Gastroesophageal sphincter (tissue), 3 donors: ENCODE results near the gene NAT8L.

ENCODE experiments used
- CTCF ChIP-seq, 4 experiments: fragments of 200-600 bp in 2 of 4; fragments of 450-650 bp in 2 of 4; sonication (generic) in 1 of 4; IDR thresholded peaks; one replicate each; pipeline ENCODE4 v1.5.1; 2017 to 2019; ENCODE audit warnings: antibody characterized with exemption in 4 of 4, mild to moderate bottlenecking in 2 of 4, moderate library complexity in 2 of 4
- POLR2A ChIP-seq, 2 donors: fragments of 450-650 bp; IDR thresholded peaks; one replicate each; pipeline ENCODE4 v1.6.1; 2017; ENCODE audit warnings: antibody characterized with exemption in 2 of 2, mild to moderate bottlenecking in 2 of 2, moderate library complexity in 1 of 2
- POLR2AphosphoS5 ChIP-seq: sonication (generic); formaldehyde crosslinking; IDR thresholded peaks from one replicate; pipeline ENCODE4 v1.6.1; 2017; ENCODE audit warnings: antibody characterized with exemption

GRCh38 chr4:2068566-2068965 lies 9.4 kb downstream of the NAT8L start:
- TF ChIP-seq POLR2A (IDR thresholded peaks at IDR 0.05) (no peak), CTCF (IDR thresholded peaks at IDR 0.05) (no peak), POLR2AphosphoS5 (no peak)
